OCI-LY7 (cell line): Measurements from ENCODE around the gene VPS4A. TPM values are rescaled to one million over a fixed set of nuclear protein-coding genes. Genes with fewer than 3 reads are reported as not detected.

Source experiments
- BruUV-seq: library from RNA; stranded (reverse); fragments of 400-500 nt; replicated peaks from 2 replicates; lab custom pipeline; 2021; lab: Mats Ljungman, UMichigan
- CTCF ChIA-PET: fragments of 300-600 bp; sonication (Branson Sonifier 250); formaldehyde crosslinking; loops from one replicate; lab custom pipeline; 2022; ENCODE audit warnings: antibody characterized with exemption; ENCODE audit not compliant: unreplicated experiment; lab: Charles Lee
- POLR2A ChIA-PET: fragments of 300-600 bp; sonication (Branson Sonifier 250); formaldehyde crosslinking; loops from one replicate; lab custom pipeline; 2022; ENCODE audit warnings: antibody characterized with exemption; lab: Charles Lee
- DNase-seq: peaks from one replicate; pipeline ENCODE4 v3.0.0-alpha.2; 2015; ENCODE audit warnings: low spot score
- H2AFZ ChIP-seq: fragments of 200-600 bp; sonication (generic), shearing (Covaris generic); 2 replicates; pipeline ENCODE4 v1.6.1; 2014; ENCODE audit warnings: mild to moderate bottlenecking, antibody characterized with exemption, low read length, moderate library complexity
- H3K27ac ChIP-seq: fragments of 200-600 bp; sonication (generic); 2 replicates; pipeline ENCODE4 v1.5.1; 2014; ENCODE audit warnings: mixed run types, low read depth, mild to moderate bottlenecking, moderate library complexity, low read length, inconsistent platforms; ENCODE audit not compliant: poor library complexity, severe bottlenecking
- H3K36me3 ChIP-seq: fragments of 200-600 bp; sonication (generic); 2 replicates; pipeline ENCODE4 v1.6.1; 2014; ENCODE audit warnings: mild to moderate bottlenecking, antibody characterized with exemption, low read length, moderate library complexity, mixed read lengths; ENCODE audit not compliant: insufficient read depth
- H3K4me1 ChIP-seq: fragments of 200-600 bp; sonication (generic); 2 replicates; pipeline ENCODE4 v1.5.1; 2014; ENCODE audit warnings: mild to moderate bottlenecking, low read length; ENCODE audit not compliant: insufficient read depth, poor library complexity, severe bottlenecking
- H3K4me2 ChIP-seq: fragments of 200-600 bp; sonication (generic); 2 replicates; pipeline ENCODE4 v1.6.1; 2014; ENCODE audit warnings: mild to moderate bottlenecking, low read length
- H3K4me3 ChIP-seq: fragments of 200-600 bp; sonication (generic); 2 replicates; pipeline ENCODE4 v1.5.1; 2014; ENCODE audit warnings: mild to moderate bottlenecking, low read depth, low read length; ENCODE audit not compliant: poor library complexity, severe bottlenecking
- H3K79me2 ChIP-seq: fragments of 200-600 bp; sonication (generic); 2 replicates; pipeline ENCODE4 v1.6.1; 2016; ENCODE audit warnings: low read depth, mild to moderate bottlenecking, low read length, moderate library complexity, mixed read lengths; ENCODE audit not compliant: insufficient read depth
- H3K9me2 ChIP-seq: fragments of 200-600 bp; sonication (generic); 2 replicates; pipeline ENCODE4 v1.6.1; 2016; ENCODE audit warnings: mild to moderate bottlenecking, low read length, mixed read lengths; ENCODE audit not compliant: insufficient read depth
- H3K9me3 ChIP-seq: fragments of 200-600 bp; sonication (generic); 2 replicates; pipeline ENCODE4 v1.6.1; 2014; ENCODE audit warnings: mild to moderate bottlenecking, mixed run types, low read length, mixed read lengths
- H4K20me1 ChIP-seq: fragments of 200-600 bp; sonication (generic); 2 replicates; pipeline ENCODE4 v1.6.1; 2014; ENCODE audit warnings: mild to moderate bottlenecking, antibody characterized with exemption, low read length, moderate library complexity, mixed read lengths; ENCODE audit not compliant: insufficient read depth
- EZH2phosphoT487 ChIP-seq: fragments of 200-600 bp; sonication (generic); IDR thresholded peaks from 2 replicates; pipeline ENCODE4 v1.6.1; 2018; ENCODE audit warnings: low read depth, borderline replicate concordance, mild to moderate bottlenecking, mixed run types, antibody characterized with exemption, low read length, moderate library complexity, mixed read lengths
- intact Hi-C: fragments of 100-400 bp; cut with micrococcal nuclease; formaldehyde crosslinking; loops from one replicate; pipeline ENCODE4 v1.10.0; 2022; ENCODE audit not compliant: unreplicated experiment
- total RNA-seq, 2 experiments: library from RNA; depleted of rRNA in 1 of 2; stranded (reverse); fragments of >200 nt in 1 of 2; shearing (Covaris generic) in 1 of 2; gene quantifications; 2 replicates each; pipeline ENCODE4 v1.2.3, GENCODE V29; 2014 to 2022
- TF ChIP-seq, protein P1 (sequence below): fragments of 200-600 bp; sonication (generic); conservative IDR thresholded peaks from 2 replicates; pipeline ENCODE4 v1.5.1; 2014; ENCODE audit warnings: mild to moderate bottlenecking, antibody characterized with exemption, low read length, moderate library complexity, mixed read lengths

Gene VPS4A
- total RNA-seq, 2 experiments from 2014 or later = 33.3 to 33.7 TPM

DNA sequence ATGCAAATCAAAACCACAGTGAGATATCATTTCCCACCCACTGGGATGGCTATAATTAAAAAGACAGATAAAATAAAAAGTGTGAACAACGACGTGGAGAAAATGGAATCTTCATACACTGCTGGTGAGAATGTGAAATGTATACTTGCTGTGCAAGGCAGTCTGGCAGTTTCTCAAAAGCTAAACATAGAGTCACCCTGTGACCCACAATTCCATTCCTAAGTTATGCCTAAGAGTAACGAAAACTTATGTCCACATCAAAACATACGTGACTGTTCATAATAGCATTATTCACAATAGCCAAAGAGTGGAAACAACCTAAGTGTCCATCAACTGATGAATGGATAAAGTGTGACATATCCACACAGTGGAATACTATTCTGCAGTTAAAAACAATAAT lies 38.1 kb upstream of the VPS4A start:
- intact Hi-C loops = no loop called here
- POLR2A ChIA-PET = interaction anchor here (0.7 to 1.1 kb wide), 2 partner anchors 18 to 78 kb away, joined by 3 read pairs; no protein-coding TSS in a partner anchor
- no peak for DNase-seq

GRCh38 chr16:69274699-69275235 lies 36.4 kb upstream of the VPS4A start:
- H3K4me3 ChIP-seq = no peak overlapping the region
- no peaks in the 10 kb centered on the region for H3K9me3 ChIP-seq
- no peaks in the 10 kb centered on the region for H3K9me2 ChIP-seq
- H3K79me2 ChIP-seq = no peaks in the 10 kb centered on the region
- no peak overlapping the region for H2AFZ ChIP-seq
- no peaks in the 10 kb centered on the region for H4K20me1 ChIP-seq
- peaks cover 35% of the 10 kb centered on the region for H3K36me3 ChIP-seq
- POLR2A ChIA-PET = interaction anchor here (0.6 to 1.3 kb wide), 4 partner anchors 11 to 489 kb away, joined by 3 to 6 read pairs (median 4); partner anchors contain the start of gene SNTB2
- intact Hi-C loops = no loop called here
- DNase-seq = no peak
- no peak overlapping the region for H3K4me2 ChIP-seq
- CTCF ChIA-PET = interaction anchor here (1.2 kb wide), 1 partner anchor 12 kb away, joined by 7 read pairs; no protein-coding TSS in a partner anchor
- TF ChIP-seq, protein P1, sequence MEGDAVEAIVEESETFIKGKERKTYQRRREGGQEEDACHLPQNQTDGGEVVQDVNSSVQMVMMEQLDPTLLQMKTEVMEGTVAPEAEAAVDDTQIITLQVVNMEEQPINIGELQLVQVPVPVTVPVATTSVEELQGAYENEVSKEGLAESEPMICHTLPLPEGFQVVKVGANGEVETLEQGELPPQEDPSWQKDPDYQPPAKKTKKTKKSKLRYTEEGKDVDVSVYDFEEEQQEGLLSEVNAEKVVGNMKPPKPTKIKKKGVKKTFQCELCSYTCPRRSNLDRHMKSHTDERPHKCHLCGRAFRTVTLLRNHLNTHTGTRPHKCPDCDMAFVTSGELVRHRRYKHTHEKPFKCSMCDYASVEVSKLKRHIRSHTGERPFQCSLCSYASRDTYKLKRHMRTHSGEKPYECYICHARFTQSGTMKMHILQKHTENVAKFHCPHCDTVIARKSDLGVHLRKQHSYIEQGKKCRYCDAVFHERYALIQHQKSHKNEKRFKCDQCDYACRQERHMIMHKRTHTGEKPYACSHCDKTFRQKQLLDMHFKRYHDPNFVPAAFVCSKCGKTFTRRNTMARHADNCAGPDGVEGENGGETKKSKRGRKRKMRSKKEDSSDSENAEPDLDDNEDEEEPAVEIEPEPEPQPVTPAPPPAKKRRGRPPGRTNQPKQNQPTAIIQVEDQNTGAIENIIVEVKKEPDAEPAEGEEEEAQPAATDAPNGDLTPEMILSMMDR = no peak
- no peak for TF ChIP-seq EZH2phosphoT487
- BruUV-seq = no TSS peak
- no peak overlapping the region for H3K27ac ChIP-seq
- H3K4me1 ChIP-seq = no peaks in the 10 kb centered on the region

More for the DNA sequence above, 38.1 kb upstream of the VPS4A start:
- Histone ChIP-seq H3K4me1 (no peaks in the 10 kb centered on the region), H3K4me3 (no peak overlapping the region), H3K36me3 (peaks cover 45% of the 10 kb centered on the region), H3K79me2 (no peaks in the 10 kb centered on the region), H3K27ac (no peak overlapping the region), H2AFZ (no peak overlapping the region), H3K4me2 (no peak overlapping the region), H4K20me1 (no peaks in the 10 kb centered on the region), H3K9me2 (no peaks in the 10 kb centered on the region), H3K9me3 (no peaks in the 10 kb centered on the region)
- CTCF ChIA-PET = no interaction called here
- no TSS peak for BruUV-seq
- TF ChIP-seq, protein P1 = no peak
- TF ChIP-seq EZH2phosphoT487 = no peak
